ENCODE data around the gene GARIN5A. TPM values are rescaled to one million over a fixed set of nuclear protein-coding genes. Genes with fewer than 3 reads are reported as not detected.

GARIN5A gene
- total and polyA plus RNA-seq, 2 of the 8 experiments (the other 6 are each of a cell fraction or from before 2014, with no cell fraction given), result 9.1 to 18.5 TPM

GRCh38 chr19:50427997-50428425 lies 48.6 kb downstream of the GARIN5A start:
- Histone ChIP-seq H3K23ac (ENCODE audit: insufficient read length) (no peak overlapping the region), H3K4me2 (ENCODE audit: insufficient read depth in 1 of 2, low read depth in 2 of 2, low read length in 2 of 2) (peak overlapping the region; percentile 52 to 73; a peak in 3 of 4 replicates), H3K56ac (replicated peaks; ENCODE audit: insufficient read length, low read depth, low read length) (no peak overlapping the region), H2AFZ (ENCODE audit: low read length) (no peak overlapping the region), H3K79me2 (ENCODE audit: control insufficient read depth in 1 of 2, insufficient read depth in 2 of 2, low read length in 2 of 2) (no peaks in the 10 kb centered on the region), H3K4me3 (ENCODE audit: extremely low read depth in 1 of 4, insufficient read depth in 2 of 4, low read depth in 3 of 4, low read length in 4 of 4) (peak overlapping the region in 3 of 4 experiments; percentile 11 to 50 (median 23); a peak in 5 of 8 replicates), H4K5ac (ENCODE audit: insufficient read length, low read depth, low read length) (no peak overlapping the region), H3K18ac (ENCODE audit: extremely low read depth, low read length) (peak overlapping the region; percentile 60; the same call in 1 of the 2 replicates), H4K20me1 (replicated peaks in 1 of 2; ENCODE audit: control insufficient read depth in 1 of 2, insufficient read depth in 2 of 2, low read length in 2 of 2) (no peaks in the 10 kb centered on the region), H3K9me3 (ENCODE audit: insufficient read depth in 2 of 2, low read depth in 1 of 2, low read length in 1 of 2) (no peaks in the 10 kb centered on the region), H3K14ac (ENCODE audit: insufficient read length) (no peak overlapping the region), H3K9ac (replicated peaks in 1 of 4; ENCODE audit: extremely low read depth in 1 of 4, low read depth in 3 of 4, low read length in 3 of 4) (peak overlapping the region in 2 of 4 experiments; percentile 25 to 32; a peak in 4 of 7 replicates), H2BK12ac (ENCODE audit: low read depth, low read length) (peak overlapping the region; percentile 60; the same call in 1 of the 2 replicates), H3K4ac (replicated peaks; ENCODE audit: insufficient read length, low read depth, low read length) (no peak overlapping the region), H2BK15ac (ENCODE audit: low read length) (0 out of 2 replicates have a peak overlapping the region, but pooled peaks have one; percentile 29), H3K27me3 (replicated peaks in 1 of 4; ENCODE audit: control insufficient read depth in 3 of 4, extremely low read depth in 1 of 4, insufficient read depth in 3 of 4, low read length in 3 of 4) (peaks cover 0 to 19% (median 8%) of the 10 kb centered on the region in 4 experiments; a peak in 4 of 7 replicates), H2AK5ac (ENCODE audit: low read depth, low read length) (no peak overlapping the region), H2BK120ac (replicated peaks; ENCODE audit: low read depth, low read length) (no peak overlapping the region), H3K4me1 (replicated peaks in 1 of 4; ENCODE audit: control insufficient read depth in 3 of 4, insufficient read depth in 4 of 4, low read length in 3 of 4) (peaks cover 1 to 17% (median 10%) of the 10 kb centered on the region in 4 experiments), H3K23me2 (ENCODE audit: low read depth, low read length) (peaks cover 3% of the 10 kb centered on the region; the same call in 1 of the 2 replicates), H3K27ac (ENCODE audit: low read depth, low read length) (no peak overlapping the region), H3K79me1 (ENCODE audit: low read depth, low read length) (no peaks in the 10 kb centered on the region), H4K8ac (ENCODE audit: extremely low read depth, insufficient read depth, low read length) (peak overlapping the region; percentile 46; the same call in 1 of the 2 replicates), H4K91ac (replicated peaks; ENCODE audit: insufficient read length, low read length) (peak overlapping the region; percentile 42), H2BK20ac (ENCODE audit: low read length) (0 out of 2 replicates have a peak overlapping the region, but pooled peaks have one; percentile 32), H3K36me3 (ENCODE audit: control insufficient read depth in 2 of 4, insufficient read depth in 4 of 4, low read length in 3 of 4) (no peaks in the 10 kb centered on the region), H2BK5ac (ENCODE audit: low read depth, low read length) (peak overlapping the region; percentile 71; the same call in 1 of the 2 replicates)
- ChIA-PET CTCF (ENCODE audit: partially characterized antibody) (interaction anchor here (0.7 to 2.4 kb wide), 13 partner anchors 8 to 297 kb away, joined by 3 to 13 read pairs (median 3); partner anchors contain the start of genes POLD1 and SPIB), POLR2A (ENCODE audit: partially characterized antibody) (interaction anchor here (0.9 to 3.1 kb wide), 13 partner anchors 9 to 377 kb away, joined by 3 to 15 read pairs (median 4); partner anchors contain the start of genes POLD1 and SPIB)
- 9% methylated on average over 37 of the region's 38 CpGs; no CpG with 5 or more reads in 1 of the 2 experiments for WGBS, 2 experiments (ENCODE audit: extremely low coverage in 1 of 2, insufficient coverage in 1 of 2, insufficient read length in 1 of 2, insufficient replicate concordance in 2 of 2, low coverage in 1 of 2, low lambda C conversion rate in 2 of 2, missing lambda C conversion rate in 1 of 2)
- peak; percentile 62 to 84 for DNase-seq (ENCODE audit: low read depth in 1 of 2, low spot score in 2 of 2)
- no peak for FAIRE-seq
- TF ChIP-seq EP300 (IDR thresholded peaks at IDR 0.05; ENCODE audit: borderline replicate concordance in 1 of 2, low read depth in 2 of 2, low read length in 2 of 2) (no peak), SRF (IDR thresholded peaks at IDR 0.05; ENCODE audit: low read depth, low read length) (no peak), TBP (IDR thresholded peaks at IDR 0.05; ENCODE audit: low read depth, low read length) (no peak), GABPA (IDR thresholded peaks at IDR 0.05; ENCODE audit: borderline replicate concordance, insufficient read depth, low read length) (no peak), RBBP5 (IDR thresholded peaks at IDR 0.05; ENCODE audit: borderline replicate concordance, low read depth, low read length) (peak; percentile 67), TAF7 (optimal IDR thresholded peaks at IDR 0.05; ENCODE audit: borderline replicate concordance, low read depth, low read length) (no peak), KDM5A (IDR thresholded peaks at IDR 0.05; ENCODE audit: low read length) (no peak), GTF2F1 (IDR thresholded peaks at IDR 0.05; ENCODE audit: borderline replicate concordance, low read depth, low read length) (no peak), NRF1 (IDR thresholded peaks at IDR 0.05; ENCODE audit: low read depth, low read length) (no peak), SP1 (IDR thresholded peaks at IDR 0.05; ENCODE audit: low read depth, low read length) (no peak), CTBP2 (IDR thresholded peaks at IDR 0.05; ENCODE audit: borderline replicate concordance, insufficient read depth, insufficient read length, low read length) (no peak), CBX8 (IDR thresholded peaks at IDR 0.05; ENCODE audit: borderline replicate concordance, low read depth, low read length) (no peak)
